ENCODE measurements around the gene MEX3C. TPM values are rescaled to one million over a fixed set of nuclear protein-coding genes. Genes with fewer than 3 reads are reported as not detected.

MEX3C gene
- 21.6 and 30.8 TPM in 2 replicates for total RNA-seq (2014; rRNA removed; shearing (Covaris generic); ENCODE audit: low replicate concordance)

DNA sequence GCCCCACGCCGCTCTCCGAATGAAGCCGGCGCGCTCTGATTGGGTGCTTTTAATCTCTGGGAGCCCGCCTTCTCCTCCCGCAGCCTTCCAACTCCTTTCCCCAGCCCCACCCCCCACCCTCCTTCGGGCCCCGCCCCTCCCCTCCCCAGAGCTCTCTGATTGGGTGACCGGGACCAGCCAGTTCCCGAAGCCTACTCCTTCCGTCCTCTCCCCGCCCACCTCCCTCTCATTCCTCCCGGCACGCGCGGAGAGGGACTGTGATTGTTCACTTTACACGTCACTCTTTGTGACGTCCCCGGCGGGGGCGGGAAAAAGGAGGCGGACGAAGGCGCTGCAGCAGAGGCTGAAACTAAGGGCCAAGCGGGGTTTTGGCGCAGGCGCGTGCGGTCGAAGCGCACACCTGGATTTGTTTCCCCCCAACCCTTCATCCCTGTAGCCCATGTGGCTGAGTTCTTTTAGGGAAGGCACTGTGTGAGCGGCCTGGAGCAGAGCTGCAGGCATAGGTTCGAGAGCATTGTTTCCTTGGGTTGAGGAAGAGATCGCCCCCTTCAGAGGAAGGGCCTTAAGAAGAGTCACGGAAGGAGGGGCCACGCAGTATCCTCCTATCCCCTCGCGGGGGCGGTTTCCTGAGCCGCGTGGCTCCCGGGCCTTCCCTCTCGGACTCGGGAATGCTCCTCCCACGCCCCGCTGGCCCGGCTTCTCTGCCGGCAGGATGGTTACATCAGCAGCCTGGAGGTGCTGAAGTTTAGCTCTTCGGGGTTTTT lies at the start of gene MEX3C:
TSS of gene MEX3C (minus strand) at position 21 of the 764 bp plus-strand sequence. CDS start 361 bp downstream, outside the sequence.
- in situ Hi-C loops (cut with HindIII; ENCODE audit: low pct_unique_long_range_greater_than_20kb, low sequenced_read_pairs), result no loop called here

DNA sequence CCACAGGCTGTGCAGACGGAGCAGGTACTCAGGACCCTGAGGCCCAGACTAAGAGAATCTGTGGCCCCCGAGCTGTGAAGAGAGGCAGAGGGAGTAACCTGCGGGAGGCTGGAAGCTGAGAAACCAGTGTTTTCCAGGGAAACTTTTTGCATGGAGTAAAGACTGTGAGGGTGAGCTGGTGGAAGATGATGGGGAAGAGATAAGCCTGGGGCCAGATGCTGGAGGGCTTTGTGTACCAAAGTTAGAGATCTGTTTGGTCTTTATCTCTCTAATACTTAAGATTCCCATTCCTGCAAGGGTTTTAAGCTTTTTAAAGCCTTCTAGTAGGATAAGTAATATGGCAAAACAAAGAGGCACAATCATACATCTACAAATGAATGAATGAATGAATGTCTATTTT lies 43.7 kb upstream of the MEX3C start:
- DNase-seq (ENCODE audit: low read depth), result no peak

More for the DNA sequence above, at the start of gene MEX3C:
- peak; percentile 97 for DNase-seq (ENCODE audit: low read depth)

DNA sequence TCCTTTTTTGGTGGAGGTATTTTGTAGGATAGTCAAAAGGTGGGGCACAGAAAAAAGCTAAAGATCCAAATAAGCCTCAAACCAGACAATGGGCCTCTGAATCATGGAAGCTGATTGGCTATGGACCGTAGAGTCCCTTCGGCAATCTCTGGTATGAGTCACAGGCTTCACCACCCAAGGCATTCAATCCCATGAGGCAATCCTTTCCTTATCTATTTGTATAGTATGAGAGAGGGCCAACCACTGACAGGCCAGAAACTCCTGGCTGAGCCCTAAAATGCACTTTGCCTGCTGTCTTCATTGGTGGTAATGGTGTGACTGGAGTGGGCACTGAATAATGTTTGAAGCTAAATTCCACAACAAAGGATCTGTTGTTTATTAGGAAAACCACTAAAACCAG lies 38.7 kb upstream of the MEX3C start:
- peak; percentile 50 for DNase-seq (ENCODE audit: low read depth)
- in situ Hi-C loops (cut with HindIII; ENCODE audit: low pct_unique_long_range_greater_than_20kb, low sequenced_read_pairs), result no loop called here

More for the DNA sequence above, 43.7 kb upstream of the MEX3C start:
- in situ Hi-C loops (cut with HindIII; ENCODE audit: low pct_unique_long_range_greater_than_20kb, low sequenced_read_pairs), result no loop called here

DNA sequence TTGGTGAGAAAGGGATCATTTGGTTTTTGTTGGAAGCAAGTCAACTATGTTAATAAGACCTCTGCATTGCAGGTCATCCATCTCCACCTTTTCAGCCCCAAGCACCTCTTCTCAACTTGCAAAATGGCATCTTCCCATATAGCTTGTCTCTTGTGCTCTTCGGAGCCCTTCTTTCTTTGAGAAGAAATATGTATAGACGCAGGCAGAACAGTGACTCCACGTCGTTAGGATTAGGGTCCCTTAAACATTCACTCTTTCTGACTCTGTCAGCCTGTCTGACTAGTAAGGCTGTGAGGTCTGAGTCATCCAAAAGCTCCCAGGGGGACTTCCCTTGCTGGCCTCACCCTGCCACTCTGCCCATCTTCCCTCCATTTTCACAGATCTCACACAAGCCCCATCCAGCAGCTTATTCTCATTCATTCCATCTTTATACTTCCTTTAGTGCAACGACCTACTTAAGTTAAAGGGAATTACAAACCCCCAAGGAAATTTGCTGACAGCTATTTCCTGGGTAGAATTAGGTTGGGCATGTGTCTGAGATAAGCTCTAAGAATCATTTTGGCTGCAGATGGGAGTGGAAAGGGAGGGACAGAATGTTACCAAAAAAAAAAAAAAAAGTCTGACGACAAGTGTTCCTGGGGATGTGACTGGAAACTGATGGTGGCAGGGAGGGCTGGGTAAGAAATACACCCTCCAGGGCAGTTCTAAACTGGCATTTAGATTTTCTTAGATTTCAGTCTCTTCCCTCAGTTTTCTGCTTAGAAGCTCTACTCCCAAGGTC lies 37.7 kb upstream of the MEX3C start:
- in situ Hi-C loops (cut with HindIII; ENCODE audit: low pct_unique_long_range_greater_than_20kb, low sequenced_read_pairs), result no loop called here
- DNase-seq (ENCODE audit: low read depth), result peak; percentile 46

DNA sequence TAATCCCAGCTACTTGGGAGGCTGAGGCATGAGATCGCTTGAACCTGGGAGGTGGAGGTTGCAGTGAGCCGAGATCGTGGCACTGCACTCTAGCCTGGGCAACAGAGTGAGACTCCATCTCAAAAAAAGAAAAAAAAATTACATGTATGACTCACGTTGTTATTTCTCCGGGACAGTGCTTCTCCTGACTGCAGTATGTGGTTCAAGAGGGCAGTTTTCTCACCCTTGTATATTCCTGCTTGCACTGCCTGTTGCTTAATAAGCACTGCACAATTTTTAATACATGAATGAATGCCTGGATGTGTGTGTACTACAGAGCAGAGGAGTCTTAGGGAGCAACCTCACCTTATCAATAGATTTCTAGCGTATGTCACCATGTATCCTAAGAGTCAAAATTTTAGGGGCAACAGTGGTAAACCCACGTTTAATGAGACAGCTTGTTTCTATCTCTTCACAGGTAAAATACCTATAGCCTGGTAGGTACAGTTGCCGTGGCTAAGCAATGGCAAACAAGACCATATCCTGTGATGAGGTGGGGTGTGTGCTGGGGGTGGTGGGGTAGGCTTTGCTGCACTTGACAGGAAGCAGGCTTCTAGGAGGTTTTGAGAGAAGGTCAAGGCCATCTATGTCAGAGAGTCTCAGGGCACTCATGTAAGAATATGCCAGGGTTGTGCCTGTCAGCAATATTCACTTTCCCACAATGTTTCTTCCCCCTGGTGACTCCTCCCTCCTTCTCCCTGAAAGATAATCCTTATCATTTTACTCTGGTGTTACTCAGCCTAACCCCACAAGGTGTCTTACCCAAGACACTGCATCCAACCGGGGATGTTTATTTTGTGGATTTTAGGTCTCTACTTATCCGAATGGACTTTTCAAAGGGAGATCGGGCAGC lies 36.9 kb upstream of the MEX3C start:
- in situ Hi-C loops (cut with HindIII; ENCODE audit: low pct_unique_long_range_greater_than_20kb, low sequenced_read_pairs), result no loop called here
- peak; percentile 28 for DNase-seq (ENCODE audit: low read depth)

DNA sequence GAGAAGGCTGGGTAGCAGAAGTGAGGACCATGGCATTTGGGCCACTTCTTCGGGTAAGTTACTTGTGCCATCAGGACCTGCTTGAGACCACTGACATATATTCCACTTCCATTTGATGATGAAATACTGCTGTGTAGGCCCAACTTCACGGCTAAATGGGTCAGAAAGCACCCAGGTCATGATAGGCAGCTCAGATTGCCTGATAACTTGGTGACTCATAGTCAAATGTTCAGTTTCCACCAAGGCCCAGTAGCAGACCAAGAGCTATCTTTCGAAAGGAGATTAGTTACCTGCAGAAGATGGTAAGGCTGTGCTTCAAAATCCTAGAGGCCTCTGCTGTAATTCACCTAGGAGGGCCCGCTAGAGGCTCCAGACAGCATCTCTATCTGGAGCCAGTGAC lies 31.8 kb upstream of the MEX3C start:
- no peak for DNase-seq (ENCODE audit: low read depth)
- in situ Hi-C loops (cut with HindIII; ENCODE audit: low pct_unique_long_range_greater_than_20kb, low sequenced_read_pairs), result no loop called here

DNA sequence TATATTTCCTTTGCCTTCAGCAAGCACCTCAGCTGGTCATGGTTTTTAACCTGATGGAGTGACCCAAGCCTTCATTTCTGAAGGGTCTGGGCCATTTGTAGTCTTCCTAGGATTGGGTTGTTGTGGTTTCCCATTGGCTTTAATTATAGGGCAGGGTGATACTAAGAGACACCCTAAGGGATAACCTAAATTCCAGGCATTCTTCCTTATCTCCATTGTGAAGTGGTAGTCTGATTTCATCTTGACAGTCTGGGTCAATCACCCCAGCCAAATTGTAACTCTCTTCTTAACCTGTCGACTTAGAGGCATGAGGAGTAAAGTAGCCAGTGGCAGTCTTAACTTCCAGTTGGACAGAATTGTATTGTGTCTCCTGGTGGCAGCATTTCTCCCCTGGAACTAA lies 30.2 kb upstream of the MEX3C start:
- in situ Hi-C loops (cut with HindIII; ENCODE audit: low pct_unique_long_range_greater_than_20kb, low sequenced_read_pairs), result no loop called here
- DNase-seq (ENCODE audit: low read depth), result no peak

DNA sequence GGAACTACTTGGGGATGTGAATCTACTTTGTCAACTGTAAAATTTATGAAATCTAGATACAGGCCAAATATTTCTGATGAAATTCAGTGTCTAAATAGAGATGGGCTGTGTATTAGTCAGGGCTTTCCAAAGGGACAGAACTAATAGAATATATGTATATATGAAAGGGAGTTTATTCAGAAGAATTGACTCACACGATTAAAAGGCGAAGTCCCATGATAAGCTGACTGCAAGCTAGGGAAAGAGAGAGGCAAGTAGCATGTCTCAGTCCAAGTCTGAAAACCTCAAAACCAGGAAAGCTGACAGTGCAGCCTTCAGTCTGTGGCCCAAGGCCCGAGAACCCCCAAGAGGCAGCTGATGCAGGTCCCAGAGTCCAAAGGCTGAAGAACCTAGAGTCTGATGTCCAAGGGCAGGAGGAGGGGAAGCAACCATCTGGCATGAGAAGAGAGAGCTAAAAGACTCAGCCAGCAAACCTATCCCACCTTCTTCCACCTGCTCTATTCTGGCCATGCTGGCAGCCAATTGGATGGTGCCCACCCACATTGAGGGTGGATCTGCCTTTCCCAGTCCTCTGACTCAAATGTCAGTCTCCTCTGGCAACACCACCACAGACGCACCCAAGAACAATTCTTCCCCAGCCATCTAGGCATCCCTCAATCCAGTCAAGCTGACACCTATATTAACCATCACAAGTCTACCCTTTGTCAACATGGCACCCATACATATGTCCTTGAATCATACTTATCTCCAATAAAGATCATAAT lies 29.3 kb upstream of the MEX3C start:
- in situ Hi-C loops (cut with HindIII; ENCODE audit: low pct_unique_long_range_greater_than_20kb, low sequenced_read_pairs), result no loop called here
- no peak for DNase-seq (ENCODE audit: low read depth)

DNA sequence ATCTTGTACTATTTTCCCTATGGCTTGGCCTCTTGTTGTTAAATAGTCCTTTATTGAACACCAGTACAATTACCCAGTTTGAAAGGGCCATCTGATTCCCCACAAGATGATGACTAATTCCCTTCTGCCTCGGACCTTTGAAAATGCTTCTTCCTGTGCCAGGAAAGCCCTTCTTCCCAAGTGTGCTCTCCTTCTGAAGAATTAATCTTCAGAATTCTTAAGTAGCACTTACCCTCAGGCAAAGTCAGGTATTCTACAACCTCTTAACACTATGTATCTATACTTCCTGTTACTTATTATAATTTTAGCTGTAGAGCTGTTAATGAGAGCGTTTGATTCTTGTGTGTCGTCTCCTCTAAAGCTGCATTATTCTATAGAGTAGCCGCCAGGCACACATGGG lies 28.6 kb upstream of the MEX3C start:
- DNase-seq (ENCODE audit: low read depth), result no peak
- in situ Hi-C loops (cut with HindIII; ENCODE audit: low pct_unique_long_range_greater_than_20kb, low sequenced_read_pairs), result no loop called here

DNA sequence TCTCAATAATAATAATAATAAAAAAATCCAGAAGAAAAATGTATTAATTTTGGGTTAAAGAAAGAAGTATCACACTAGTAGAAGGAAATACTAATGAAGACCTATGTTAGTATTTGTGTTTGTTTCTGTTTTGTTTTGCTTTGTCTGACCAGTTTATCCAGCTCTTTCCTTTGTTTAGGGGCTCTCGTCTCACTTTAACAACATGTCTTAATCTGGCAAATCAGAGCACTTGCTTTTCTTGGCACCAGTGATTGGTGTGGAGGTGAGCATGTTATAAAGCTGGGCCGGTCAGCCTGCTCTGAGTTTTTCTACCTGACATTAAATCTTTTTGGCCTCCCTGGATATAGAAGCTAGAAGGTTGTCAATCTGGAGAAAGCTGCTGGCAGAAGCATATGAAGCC lies 15.1 kb upstream of the MEX3C start:
- in situ Hi-C loops (cut with HindIII; ENCODE audit: low pct_unique_long_range_greater_than_20kb, low sequenced_read_pairs), result no loop called here
- DNase-seq (ENCODE audit: low read depth), result no peak

DNA sequence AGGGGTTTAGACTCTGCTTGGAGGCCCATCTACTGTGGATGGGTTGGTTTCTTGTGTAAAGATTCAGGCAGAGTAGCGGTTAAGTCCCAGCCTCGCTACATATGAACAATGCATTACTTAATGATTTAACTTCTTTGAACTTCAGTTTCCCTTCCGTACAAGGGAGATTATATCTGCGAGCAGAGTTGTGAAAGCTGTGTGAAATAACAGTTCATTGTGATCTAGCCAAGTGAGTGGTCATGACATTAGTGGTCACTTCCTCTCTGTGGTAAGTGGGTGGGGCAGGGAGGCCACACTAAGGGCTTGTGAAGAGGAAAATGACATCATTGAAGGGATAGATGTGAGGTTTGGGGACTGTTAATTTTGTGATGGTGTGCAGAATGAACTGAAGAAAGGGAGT lies 14.1 kb upstream of the MEX3C start:
- in situ Hi-C loops (cut with HindIII; ENCODE audit: low pct_unique_long_range_greater_than_20kb, low sequenced_read_pairs), result no loop called here
- no peak for DNase-seq (ENCODE audit: low read depth)

DNA sequence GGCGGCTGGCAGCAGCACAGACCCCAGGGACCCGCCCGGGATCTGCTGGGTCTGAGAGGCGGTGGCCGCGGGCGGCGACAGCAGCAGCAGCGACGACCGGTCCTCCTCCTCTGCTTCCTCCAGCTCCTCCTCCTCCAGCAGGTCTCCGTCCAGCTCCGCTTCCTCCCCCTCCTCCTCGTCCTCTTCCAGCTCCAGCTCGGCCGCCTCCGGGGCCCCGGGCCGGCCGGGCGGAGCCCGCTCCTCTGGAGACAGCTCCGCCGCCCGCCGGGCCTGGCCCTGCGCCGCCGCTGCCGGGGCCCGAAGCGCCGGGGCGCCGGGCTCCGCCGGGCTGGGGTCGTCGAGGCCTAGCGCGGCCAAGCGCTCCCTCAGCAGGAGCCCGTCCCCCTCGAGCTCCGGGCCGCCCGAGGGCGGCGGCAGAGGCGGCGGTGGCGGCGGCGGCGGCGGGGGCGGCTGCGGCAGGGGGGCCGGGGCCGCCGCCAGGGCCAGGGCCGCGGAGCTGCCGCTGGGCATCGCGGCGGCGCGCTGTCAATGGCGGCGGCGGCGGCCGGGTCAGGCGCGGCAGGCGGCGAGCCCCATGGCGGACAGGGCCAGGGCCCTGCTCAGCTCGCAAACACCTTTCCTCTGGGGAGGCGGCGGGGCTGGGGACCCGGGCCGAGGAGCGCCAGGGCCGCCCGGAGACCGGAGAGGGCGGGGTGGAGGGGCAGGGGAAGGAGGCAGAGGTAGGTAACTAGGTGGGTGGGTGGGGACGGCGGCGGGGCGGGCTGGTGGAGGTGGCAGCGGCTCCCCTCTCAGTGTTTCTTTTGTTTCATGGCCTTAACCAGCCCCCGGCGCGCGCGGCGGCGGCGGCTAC lies 445 bp downstream of the MEX3C start:
- DNase-seq (ENCODE audit: low read depth), result peak; percentile 37
- in situ Hi-C loops (cut with HindIII; ENCODE audit: low pct_unique_long_range_greater_than_20kb, low sequenced_read_pairs), result no loop called here

DNA sequence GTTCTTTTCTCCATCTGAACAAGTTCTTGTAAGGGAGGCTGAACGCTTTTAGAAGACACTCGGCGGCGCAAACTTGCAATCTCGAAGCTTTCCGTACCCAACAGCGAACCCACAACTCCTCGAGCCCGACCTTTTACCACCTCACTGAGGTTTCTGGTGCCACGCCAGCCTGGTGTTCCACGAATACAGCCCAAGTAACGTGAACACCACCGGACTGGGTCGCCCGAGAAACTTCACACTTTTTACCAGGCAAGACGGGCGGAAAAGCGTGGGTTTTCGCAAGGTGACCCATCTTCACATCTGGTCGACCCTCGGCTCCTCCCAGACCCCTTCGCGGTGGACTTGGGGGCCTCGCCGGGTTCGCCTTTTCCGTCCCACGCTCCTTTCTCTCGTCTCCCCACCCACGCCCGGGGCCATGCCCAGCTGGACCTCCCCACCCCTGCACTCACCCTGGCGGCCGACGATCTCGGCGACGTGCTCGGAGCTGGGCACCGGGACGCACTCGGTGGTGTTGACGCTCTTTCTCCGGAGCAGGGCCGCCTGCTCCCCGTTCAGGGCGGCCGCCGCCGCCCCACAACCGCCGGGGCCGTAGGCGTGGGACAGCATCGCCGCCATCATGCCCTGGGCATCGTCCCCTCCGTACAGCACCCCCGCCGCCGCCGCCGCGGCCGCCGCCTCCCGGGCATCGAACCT lies 1.2 kb downstream of the MEX3C start:
- no peak for DNase-seq (ENCODE audit: low read depth)
- in situ Hi-C loops (cut with HindIII; ENCODE audit: low pct_unique_long_range_greater_than_20kb, low sequenced_read_pairs), result no loop called here

DNA sequence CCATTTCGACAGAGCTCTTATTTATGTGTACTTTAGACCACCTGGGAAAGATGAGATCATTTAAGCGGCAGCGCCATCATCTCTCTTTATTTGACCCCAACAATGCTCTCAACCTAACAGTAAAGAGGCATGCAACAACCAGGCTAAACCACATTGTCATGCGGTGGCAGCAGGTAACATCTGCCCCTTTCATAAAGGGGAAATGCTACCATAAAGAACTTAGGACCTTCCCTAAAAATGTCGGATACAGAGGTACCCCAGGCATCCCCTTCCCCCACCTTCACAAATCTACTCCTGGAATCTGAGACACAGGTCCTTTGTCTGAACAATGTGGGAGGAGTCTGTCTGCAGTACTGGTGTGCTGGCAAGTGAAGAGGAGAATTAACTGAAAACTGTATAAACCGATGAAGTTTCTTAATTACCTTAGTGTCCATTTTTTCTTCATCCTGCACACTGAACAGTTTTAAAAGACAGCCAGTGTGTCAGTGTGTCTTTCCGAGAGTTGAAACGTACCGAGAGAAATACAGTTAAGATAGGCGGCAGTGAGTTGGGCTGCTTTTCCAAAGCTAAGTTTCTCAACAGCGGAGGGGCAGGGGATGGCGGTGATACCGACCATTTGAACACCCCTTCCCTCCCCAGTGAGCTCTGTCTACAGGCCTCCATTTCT lies 1.9 kb downstream of the MEX3C start:
- peak; percentile 58 for DNase-seq (ENCODE audit: low read depth)
- in situ Hi-C loops (cut with HindIII; ENCODE audit: low pct_unique_long_range_greater_than_20kb, low sequenced_read_pairs), result no loop called here

DNA sequence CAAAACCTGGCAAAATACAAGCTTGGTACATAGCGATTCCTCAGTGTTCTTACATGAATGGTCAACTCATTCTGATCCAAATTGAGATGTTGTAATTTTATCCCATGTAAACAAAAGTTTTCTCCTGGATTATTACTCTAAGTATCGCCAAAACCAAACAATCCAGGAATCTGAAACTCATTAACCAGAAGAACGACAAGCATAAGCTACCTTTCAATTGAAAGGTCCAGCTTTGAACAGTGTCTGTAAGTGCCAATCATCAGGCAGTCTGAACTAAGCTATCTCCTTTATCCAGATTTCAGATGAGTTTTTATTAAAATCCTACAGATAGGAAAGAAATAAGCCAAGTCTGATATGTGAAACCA lies 2.4 kb downstream of the MEX3C start:
- in situ Hi-C loops (cut with HindIII; ENCODE audit: low pct_unique_long_range_greater_than_20kb, low sequenced_read_pairs), result no loop called here
- peak; percentile 0 for DNase-seq (ENCODE audit: low read depth)

DNA sequence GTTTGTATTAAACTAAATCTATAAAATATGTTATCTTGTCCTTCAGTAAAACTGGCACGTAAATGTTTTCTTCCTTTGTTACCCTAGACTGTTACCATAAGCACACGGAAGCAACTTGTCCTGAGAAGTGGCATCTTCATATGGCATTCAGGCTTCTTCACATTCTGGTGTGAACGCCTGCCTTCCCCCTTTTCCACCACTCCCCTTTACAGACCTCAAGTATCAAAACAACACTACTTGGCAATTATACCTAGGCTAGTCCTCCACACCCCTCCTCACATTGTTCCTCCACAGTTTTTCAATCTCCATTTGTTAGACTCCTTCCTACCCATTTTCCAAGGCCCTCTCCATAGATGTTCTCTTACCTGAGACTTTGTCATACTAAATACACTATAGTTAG lies 2.9 kb downstream of the MEX3C start:
- in situ Hi-C loops (cut with HindIII; ENCODE audit: low pct_unique_long_range_greater_than_20kb, low sequenced_read_pairs), result no loop called here
- DNase-seq (ENCODE audit: low read depth), result no peak

Measured in Caki2 (cell line).